Hepatocyte (in vitro differentiated cells): Measurements from ENCODE around the gene APBA2. TPM values are rescaled to one million over a fixed set of nuclear protein-coding genes. Genes with fewer than 3 reads are reported as not detected.

ENCODE experiments used
- DNase-seq: peaks from one replicate; pipeline ENCODE4 v3.0.0-alpha.2; 2016; ENCODE audit warnings: low spot score
- H2AFZ ChIP-seq: fragments of 200-600 bp; sonication (generic); 2 replicates; pipeline ENCODE4 v1.6.0; 2016; ENCODE audit warnings: antibody characterized with exemption, mild to moderate bottlenecking
- H3K27ac ChIP-seq: fragments of 200-600 bp; sonication (generic); 2 replicates; pipeline ENCODE4 v1.5.1; 2016; ENCODE audit warnings: mild to moderate bottlenecking
- H3K27me3 ChIP-seq: fragments of 200-600 bp; sonication (generic); 2 replicates; pipeline ENCODE4 v1.6.1; 2016
- H3K36me3 ChIP-seq: fragments of 200-600 bp; sonication (generic); replicated peaks from 2 replicates; pipeline ENCODE4 v1.5.1; 2016; ENCODE audit warnings: low read depth; ENCODE audit not compliant: insufficient read depth
- H3K4me1 ChIP-seq: fragments of 200-600 bp; sonication (generic); 2 replicates; pipeline ENCODE4 v1.5.1; 2016; ENCODE audit warnings: mild to moderate bottlenecking, moderate library complexity; ENCODE audit not compliant: insufficient read depth
- H3K4me2 ChIP-seq: fragments of 200-600 bp; sonication (generic); 2 replicates; pipeline ENCODE4 v1.6.0; 2016
- H3K4me3 ChIP-seq: fragments of 200-600 bp; sonication (generic); 2 replicates; pipeline ENCODE4 v1.5.1; 2016; ENCODE audit warnings: mild to moderate bottlenecking
- H3K79me2 ChIP-seq: fragments of 200-600 bp; sonication (generic); 2 replicates; pipeline ENCODE4 v1.6.0; 2017; ENCODE audit warnings: mild to moderate bottlenecking
- H3K9me2 ChIP-seq: fragments of 200-600 bp; sonication (generic); replicated peaks from 2 replicates; pipeline ENCODE4 v1.6.0; 2017; ENCODE audit warnings: mild to moderate bottlenecking; ENCODE audit not compliant: insufficient read depth
- H3K9me3 ChIP-seq: fragments of 200-600 bp; sonication (generic); 2 replicates; pipeline ENCODE4 v1.5.1; 2016; ENCODE audit warnings: low read depth, mild to moderate bottlenecking
- H4K20me1 ChIP-seq: fragments of 200-600 bp; sonication (generic); 2 replicates; pipeline ENCODE4 v1.6.0; 2016; ENCODE audit warnings: mild to moderate bottlenecking; ENCODE audit not compliant: insufficient read depth, poor library complexity, severe bottlenecking
- EZH2 ChIP-seq: fragments of 200-600 bp; sonication (generic); IDR thresholded peaks from 2 replicates; pipeline ENCODE4 v1.6.1; 2016; ENCODE audit warnings: antibody characterized with exemption, mild to moderate bottlenecking, borderline replicate concordance
- EZH2phosphoT487 ChIP-seq: fragments of 200-600 bp; sonication (generic); IDR thresholded peaks from one replicate; pipeline ENCODE4 v1.6.1; 2018; ENCODE audit warnings: antibody characterized with exemption, mild to moderate bottlenecking, low read depth, moderate library complexity; ENCODE audit not compliant: unreplicated experiment, severe bottlenecking
- WGBS: methylation state at CpG from one replicate; pipeline ENCODE4 v1.1.6; 2016; ENCODE audit warnings: low lambda C conversion rate; ENCODE audit errors: missing lambda C conversion rate; 5-methylcytosine and 5-hydroxymethylcytosine counted together
- polyA plus RNA-seq: library from polyadenylated mRNA; unstranded; fragments of >200 nt; fragmentation: Nextera tagmentation; extraction: Ambion mirVana; gene quantifications from 2 replicates; pipeline ENCODE4 v1.2.1, GENCODE V29; 2016
- total RNA-seq: library from RNA; depleted of rRNA; stranded (reverse); fragments of >200 nt; gene quantifications from 2 replicates; pipeline ENCODE4 v1.2.3, GENCODE V29; 2014
- TF ChIP-seq, protein P1 (sequence below): fragments of 200-600 bp; sonication (generic); IDR thresholded peaks from 2 replicates; pipeline ENCODE4 v1.5.1; 2016; ENCODE audit warnings: antibody characterized with exemption, mild to moderate bottlenecking; ENCODE audit not compliant: poor library complexity

The APBA2 gene
- total and polyA plus RNA-seq, 2 experiments from 2014 or later = 8.4 to 10.1 TPM

DNA sequence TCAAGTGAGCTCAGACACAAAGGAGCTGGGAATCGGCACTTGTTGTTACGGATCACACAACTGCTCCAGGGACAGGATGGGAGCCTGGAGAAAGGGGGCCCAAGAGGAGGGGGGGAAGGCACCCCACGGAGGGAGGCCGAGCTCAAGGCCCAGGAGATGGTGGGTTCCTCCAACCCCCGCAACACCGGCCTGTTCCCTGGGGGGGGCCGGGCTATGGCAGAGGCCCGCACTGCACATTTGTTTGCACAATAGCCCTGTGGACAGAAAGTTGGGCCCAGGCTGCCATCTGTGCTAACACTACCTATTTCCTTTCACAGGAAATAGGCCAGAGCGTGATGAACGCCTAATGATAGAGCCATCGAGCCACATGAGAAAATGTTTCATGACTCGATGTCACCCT is 236.7 kb downstream of the APBA2 start:
- no peaks in the 10 kb centered on the region for H3K4me1 ChIP-seq
- no peak overlapping the region for H2AFZ ChIP-seq
- no peak overlapping the region for H3K4me3 ChIP-seq
- 87% methylated on average over 12 of the region's 12 CpGs for WGBS
- H3K79me2 ChIP-seq = no peaks in the 10 kb centered on the region
- H3K9me2 ChIP-seq = no peaks in the 10 kb centered on the region
- H3K36me3 ChIP-seq = no peaks in the 10 kb centered on the region
- no peak overlapping the region for H3K27ac ChIP-seq
- H3K9me3 ChIP-seq = no peaks in the 10 kb centered on the region
- H4K20me1 ChIP-seq = no peaks in the 10 kb centered on the region
- TF ChIP-seq, protein P1, sequence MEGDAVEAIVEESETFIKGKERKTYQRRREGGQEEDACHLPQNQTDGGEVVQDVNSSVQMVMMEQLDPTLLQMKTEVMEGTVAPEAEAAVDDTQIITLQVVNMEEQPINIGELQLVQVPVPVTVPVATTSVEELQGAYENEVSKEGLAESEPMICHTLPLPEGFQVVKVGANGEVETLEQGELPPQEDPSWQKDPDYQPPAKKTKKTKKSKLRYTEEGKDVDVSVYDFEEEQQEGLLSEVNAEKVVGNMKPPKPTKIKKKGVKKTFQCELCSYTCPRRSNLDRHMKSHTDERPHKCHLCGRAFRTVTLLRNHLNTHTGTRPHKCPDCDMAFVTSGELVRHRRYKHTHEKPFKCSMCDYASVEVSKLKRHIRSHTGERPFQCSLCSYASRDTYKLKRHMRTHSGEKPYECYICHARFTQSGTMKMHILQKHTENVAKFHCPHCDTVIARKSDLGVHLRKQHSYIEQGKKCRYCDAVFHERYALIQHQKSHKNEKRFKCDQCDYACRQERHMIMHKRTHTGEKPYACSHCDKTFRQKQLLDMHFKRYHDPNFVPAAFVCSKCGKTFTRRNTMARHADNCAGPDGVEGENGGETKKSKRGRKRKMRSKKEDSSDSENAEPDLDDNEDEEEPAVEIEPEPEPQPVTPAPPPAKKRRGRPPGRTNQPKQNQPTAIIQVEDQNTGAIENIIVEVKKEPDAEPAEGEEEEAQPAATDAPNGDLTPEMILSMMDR = no peak
- TF ChIP-seq EZH2 (no peak), EZH2phosphoT487 (no peak)
- H3K4me2 ChIP-seq = no peak overlapping the region
- no peaks in the 10 kb centered on the region for H3K27me3 ChIP-seq
- no peak for DNase-seq

DNA sequence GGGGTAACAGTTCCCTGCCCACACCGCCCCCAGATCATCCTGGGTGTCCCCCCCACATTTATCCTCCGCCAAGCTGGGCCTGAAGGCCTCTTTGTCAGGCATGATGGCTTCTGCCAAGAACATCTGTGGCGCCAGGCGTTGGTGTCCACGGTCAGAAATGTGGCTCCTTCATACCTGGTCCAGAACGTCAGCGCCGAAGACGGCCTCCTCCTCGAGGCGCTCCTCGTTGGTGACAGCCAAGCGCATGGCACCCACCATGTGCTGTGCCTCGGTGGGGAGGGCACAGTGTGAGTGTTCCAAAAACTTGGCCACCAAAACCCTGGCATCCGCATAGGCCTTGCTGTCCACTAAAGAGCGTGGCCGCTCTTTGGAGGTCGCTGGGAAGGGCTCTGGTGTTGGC is 237.4 kb downstream of the APBA2 start:
- no peak for DNase-seq
- TF ChIP-seq EZH2phosphoT487 (no peak), EZH2 (no peak)
- TF ChIP-seq, protein P1 = no peak
- H3K4me2 ChIP-seq = no peak overlapping the region
- H3K9me3 ChIP-seq = no peaks in the 10 kb centered on the region
- H3K4me1 ChIP-seq = no peaks in the 10 kb centered on the region
- H3K4me3 ChIP-seq = no peak overlapping the region
- H3K36me3 ChIP-seq = no peaks in the 10 kb centered on the region
- H3K79me2 ChIP-seq = no peaks in the 10 kb centered on the region
- H2AFZ ChIP-seq = no peak overlapping the region
- H3K27ac ChIP-seq = no peak overlapping the region
- no peaks in the 10 kb centered on the region for H3K9me2 ChIP-seq
- H3K27me3 ChIP-seq = no peaks in the 10 kb centered on the region
- WGBS = 91% methylated on average over 17 of the region's 18 CpGs
- no peaks in the 10 kb centered on the region for H4K20me1 ChIP-seq

DNA sequence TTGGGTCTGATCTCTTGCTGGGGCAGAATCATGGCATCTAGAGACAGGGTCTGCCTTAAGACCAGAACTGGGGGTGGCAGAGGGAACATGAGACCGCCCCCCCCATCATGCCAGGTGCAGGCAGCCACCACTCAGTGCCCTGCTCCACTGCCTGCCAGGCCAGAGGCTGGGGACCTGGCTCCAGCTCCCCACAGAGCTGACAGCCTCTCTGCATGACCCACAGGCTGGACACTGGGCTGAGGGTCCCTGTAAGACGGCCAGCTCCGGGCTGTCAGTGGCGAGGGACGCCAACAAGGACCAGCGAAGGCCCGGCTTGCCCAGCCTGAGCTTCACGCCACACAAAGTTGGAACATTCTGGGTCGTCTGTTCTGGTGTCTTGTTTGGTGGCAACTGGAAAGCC is 238.2 kb downstream of the APBA2 start:
- H3K27ac ChIP-seq = no peak overlapping the region
- 95% methylated on average over 9 of the region's 9 CpGs for WGBS
- no peak overlapping the region for H3K4me2 ChIP-seq
- no peaks in the 10 kb centered on the region for H3K9me2 ChIP-seq
- H4K20me1 ChIP-seq = no peaks in the 10 kb centered on the region
- H2AFZ ChIP-seq = no peak overlapping the region
- H3K27me3 ChIP-seq = no peaks in the 10 kb centered on the region
- H3K4me3 ChIP-seq = no peak overlapping the region
- TF ChIP-seq, protein P1 = no peak
- TF ChIP-seq EZH2 (no peak), EZH2phosphoT487 (no peak)
- no peaks in the 10 kb centered on the region for H3K4me1 ChIP-seq
- H3K79me2 ChIP-seq = no peaks in the 10 kb centered on the region
- H3K36me3 ChIP-seq = no peaks in the 10 kb centered on the region
- H3K9me3 ChIP-seq = no peaks in the 10 kb centered on the region
- no peak for DNase-seq
